HCT116 (cell line): ENCODE measurements around the gene FAIM2. TPM values are rescaled to one million over a fixed set of nuclear protein-coding genes. Genes with fewer than 3 reads are reported as not detected.

Experiments
- ATAC-seq: fragments of 200-7000 bp; cut with Tn5 transposase; 2 replicates; pipeline ENCODE4 v1.9.1; 2020; ENCODE audit warnings: mild to moderate bottlenecking, moderate library complexity
- BruUV-seq: library from RNA; stranded (reverse); fragments of 400-500 nt; replicated peaks from 2 replicates; lab custom pipeline; 2021; lab: Mats Ljungman, UMichigan
- CTCF ChIA-PET: fragments of 300-600 bp; sonication (Branson Sonifier 250); formaldehyde crosslinking; loops from one replicate; lab custom pipeline; 2021; ENCODE audit warnings: antibody characterized with exemption; lab: Charles Lee
- POLR2A ChIA-PET: fragments of 300-600, 350-600 bp; sonication (Branson Sonifier 250); formaldehyde crosslinking; loops from one replicate; lab custom pipeline; 2021; ENCODE audit warnings: antibody characterized with exemption; lab: Charles Lee
- RAD21 ChIA-PET, 2 experiments: fragments of 300-600 bp; sonication (Branson Sonifier 250); formaldehyde crosslinking; loops; one replicate each; lab custom pipeline; 2023; ENCODE audit warnings: low total read pairs in 2 of 2; ENCODE audit not compliant: uncharacterized antibody in 2 of 2, unreplicated experiment in 2 of 2, low non-redundant PET in 1 of 2; lab: Charles Lee
- DNase-seq: peaks from one replicate; pipeline ENCODE4 v3.0.0-alpha.2; 2010; ENCODE audit warnings: low read depth, low spot score
- H2AFZ ChIP-seq: fragments of 200-600 bp; shearing (Covaris generic), sonication (generic); 2 replicates; pipeline ENCODE4 v1.6.1; 2017; ENCODE audit warnings: low read depth, mixed run types, mixed read lengths, antibody characterized with exemption, low read length; ENCODE audit not compliant: poor library complexity, severe bottlenecking
- H3K27ac ChIP-seq: 2 replicates; pipeline ENCODE4 v1.5.1; 2012; ENCODE audit warnings: low read depth, low read length
- H3K27me3 ChIP-seq: fragments of 200-600 bp; sonication (generic); 2 replicates; pipeline ENCODE4 v1.6.1; 2016; ENCODE audit warnings: mixed run types, low read length, mixed read lengths; ENCODE audit not compliant: insufficient read depth
- H3K36me3 ChIP-seq, 2 experiments: fragments of 200-500 bp in 1 of 2; fragments of 200-600 bp in 1 of 2; sonication (Bioruptor generic) in 1 of 2; sonication (generic) in 1 of 2; 2 replicates each; pipeline versions ENCODE4 v1.5.1 to v1.6.1; 2014 to 2016; ENCODE audit warnings: low read length in 2 of 2, inconsistent platforms in 1 of 2, mixed read lengths in 1 of 2, mixed run types in 1 of 2; ENCODE audit not compliant: insufficient read depth in 2 of 2, control insufficient read depth in 1 of 2
- H3K4me1 ChIP-seq, 2 experiments: fragments of 200-600 bp in 1 of 2; sonication (generic) in 1 of 2; 2 replicates each; pipeline versions ENCODE4 v1.5.1 to v1.6.1; 2012 to 2017; ENCODE audit warnings: low read length in 2 of 2, inconsistent platforms in 1 of 2, mild to moderate bottlenecking in 1 of 2, mixed read lengths in 1 of 2, mixed run types in 1 of 2, moderate library complexity in 1 of 2; ENCODE audit not compliant: insufficient read depth in 2 of 2, control insufficient read depth in 1 of 2
- H3K4me2 ChIP-seq: fragments of 200-600 bp; sonication (generic); 2 replicates; pipeline ENCODE4 v1.6.1; 2017; ENCODE audit warnings: mixed run types, low read length, mixed read lengths
- H3K4me3 ChIP-seq, 2 experiments: fragments of 200-600 bp in 1 of 2; sonication (generic) in 1 of 2; replicated peaks in 1 of 2; 2 replicates each; pipeline ENCODE4 v1.5.1; 2011 to 2016; ENCODE audit warnings: low read length in 2 of 2, control low read depth in 1 of 2, low read depth in 1 of 2, mild to moderate bottlenecking in 1 of 2, mixed read lengths in 1 of 2, mixed run types in 1 of 2
- H3K79me2 ChIP-seq: fragments of 200-600 bp; sonication (generic); 2 replicates; pipeline ENCODE4 v1.6.1; 2017; ENCODE audit warnings: mild to moderate bottlenecking, mixed run types, low read length, moderate library complexity, mixed read lengths; ENCODE audit not compliant: insufficient read depth
- H3K9ac ChIP-seq: fragments of 200-600 bp; sonication (generic); 2 replicates; pipeline ENCODE4 v1.6.1; 2016; ENCODE audit warnings: low read length, mixed read lengths
- H3K9me2 ChIP-seq: fragments of 200-600 bp; sonication (generic), shearing (Covaris generic); 2 replicates; pipeline ENCODE4 v1.6.1; 2017; ENCODE audit warnings: mixed run types, mild to moderate bottlenecking, moderate library complexity; ENCODE audit not compliant: insufficient read depth
- H3K9me3 ChIP-seq, 2 experiments: fragments of 200-500 bp in 1 of 2; fragments of 200-600 bp in 1 of 2; sonication (Bioruptor generic) in 1 of 2; sonication (generic) in 1 of 2; 2 replicates each; pipeline ENCODE4 v1.6.1; 2014 to 2017; ENCODE audit warnings: low read length in 2 of 2, mixed read lengths in 2 of 2, inconsistent platforms in 1 of 2, low read depth in 1 of 2, mild to moderate bottlenecking in 1 of 2, mixed run types in 1 of 2, moderate library complexity in 1 of 2; ENCODE audit not compliant: control insufficient read depth in 1 of 2, insufficient read depth in 1 of 2
- H4K20me1 ChIP-seq: fragments of 200-600 bp; sonication (generic), shearing (Covaris generic); 2 replicates; pipeline ENCODE4 v1.6.1; 2017; ENCODE audit warnings: mixed run types, mild to moderate bottlenecking, moderate library complexity; ENCODE audit not compliant: insufficient read depth
- CBX3 ChIP-seq: IDR thresholded peaks from 2 replicates; pipeline ENCODE4 v1.6.1; 2012; ENCODE audit warnings: low read depth
- CEBPB ChIP-seq: IDR thresholded peaks from 2 replicates; pipeline ENCODE4 v1.6.1; 2012; ENCODE audit warnings: low read depth
- CTCF ChIP-seq, 3 experiments: fragments of 200-600 bp in 1 of 3; sonication (generic) in 1 of 3; IDR thresholded peaks in 2 of 3; conservative IDR thresholded peaks in 1 of 3; 2 replicates each; pipeline ENCODE4 v1.5.1; 2012 to 2017; ENCODE audit warnings: low read depth in 2 of 3, low read length in 2 of 3, antibody characterized with exemption in 1 of 3, borderline replicate concordance in 1 of 3, control low read depth in 1 of 3, mild to moderate bottlenecking in 1 of 3, mixed read lengths in 1 of 3, mixed run types in 1 of 3, moderate library complexity in 1 of 3; ENCODE audit not compliant: insufficient read depth in 1 of 3
- ELF1 ChIP-seq: IDR thresholded peaks from 2 replicates; pipeline ENCODE4 v1.6.1; 2012; ENCODE audit warnings: low read depth, borderline replicate concordance
- EZH2 ChIP-seq: fragments of 200-600 bp; sonication (generic); IDR thresholded peaks from 2 replicates; pipeline ENCODE4 v1.6.1; 2017; ENCODE audit warnings: antibody characterized with exemption, mixed run types
- FOSL1 ChIP-seq: IDR thresholded peaks from 2 replicates; pipeline ENCODE4 v1.6.1; 2012; ENCODE audit warnings: low read depth
- JUND ChIP-seq: IDR thresholded peaks from 2 replicates; pipeline ENCODE4 v1.6.1; 2012
- REST ChIP-seq: IDR thresholded peaks from 2 replicates; pipeline ENCODE4 v1.6.1; 2012; ENCODE audit warnings: low read depth
- SIN3A ChIP-seq: IDR thresholded peaks from 2 replicates; pipeline ENCODE4 v1.6.1; 2012; ENCODE audit warnings: low read depth
- SRF ChIP-seq: IDR thresholded peaks from 2 replicates; pipeline ENCODE4 v1.6.1; 2012; ENCODE audit warnings: low read depth
- intact Hi-C: fragments of 100-400 bp; cut with micrococcal nuclease; formaldehyde crosslinking; loops from 2 replicates; pipeline ENCODE4 v1.10.0; 2022
- total RNA-seq: library from RNA; stranded (reverse); gene quantifications from one replicate; pipeline ENCODE4 v1.2.1, GENCODE V29; 2021; ENCODE audit not compliant: unreplicated experiment
- TF ChIP-seq, protein P1 (sequence below): IDR thresholded peaks from 2 replicates; pipeline ENCODE4 v1.6.1; 2012
- TF ChIP-seq, protein P2 (sequence below): IDR thresholded peaks from 2 replicates; pipeline ENCODE4 v1.6.1; 2012

The FAIM2 gene
- total RNA-seq, 1 experiment from 2014 or later, result not detected

- ChIA-PET RAD21 (no interaction called here), CTCF (no interaction called here), POLR2A (no interaction called here)
- no peak overlapping the region for H3K4me2 ChIP-seq
- H3K9ac ChIP-seq, result no peak overlapping the region
- no peak overlapping the region for H3K4me3 ChIP-seq
- H2AFZ ChIP-seq, result no peak overlapping the region
- no peak for ATAC-seq
- no peaks in the 10 kb centered on the region for H3K4me1 ChIP-seq
- peaks cover 0 to 10% of the 10 kb centered on the region in 2 experiments; a peak in 1 of 4 replicates for H3K9me3 ChIP-seq
- no peaks in the 10 kb centered on the region for H3K9me2 ChIP-seq
- no peak for DNase-seq
- intact Hi-C loops, result no loop called here
- no peaks in the 10 kb centered on the region for H4K20me1 ChIP-seq
- H3K79me2 ChIP-seq, result no peaks in the 10 kb centered on the region
- TF ChIP-seq, protein P1, sequence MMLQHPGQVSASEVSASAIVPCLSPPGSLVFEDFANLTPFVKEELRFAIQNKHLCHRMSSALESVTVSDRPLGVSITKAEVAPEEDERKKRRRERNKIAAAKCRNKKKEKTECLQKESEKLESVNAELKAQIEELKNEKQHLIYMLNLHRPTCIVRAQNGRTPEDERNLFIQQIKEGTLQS, result no peak
- no peak for TF ChIP-seq JUND
- TF ChIP-seq FOSL1, result no peak
- TF ChIP-seq, protein P2, sequence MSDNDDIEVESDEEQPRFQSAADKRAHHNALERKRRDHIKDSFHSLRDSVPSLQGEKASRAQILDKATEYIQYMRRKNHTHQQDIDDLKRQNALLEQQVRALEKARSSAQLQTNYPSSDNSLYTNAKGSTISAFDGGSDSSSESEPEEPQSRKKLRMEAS, result no peak
- no peak for TF ChIP-seq CTCF (IDR thresholded peaks at IDR 0.05 in 2 of 3, conservative IDR thresholded peaks at IDR 0.05 in 1 of 3; ENCODE audit: borderline replicate concordance in 1 of 3, insufficient read depth in 1 of 3, low read depth in 2 of 3, low read length in 2 of 3)
- TF ChIP-seq CEBPB, result no peak
- TF ChIP-seq ELF1, result no peak
- TF ChIP-seq CBX3, result no peak
- no peak for TF ChIP-seq EZH2
- no peaks in the 10 kb centered on the region for H3K36me3 ChIP-seq
- H3K27ac ChIP-seq, result no peak overlapping the region
- no peaks in the 10 kb centered on the region for H3K27me3 ChIP-seq
- BruUV-seq, result no TSS peak
Measured at GRCh38 chr12:49877066-49877465, 26.6 kb downstream of the FAIM2 start.

GRCh38 chr12:49876070-49876469, 27.6 kb downstream of the FAIM2 start:
- H3K4me3 ChIP-seq, result no peak overlapping the region
- H2AFZ ChIP-seq, result no peak overlapping the region
- H4K20me1 ChIP-seq, result no peaks in the 10 kb centered on the region
- ChIA-PET CTCF (no interaction called here), RAD21 (no interaction called here), POLR2A (interaction anchor here (0.6 kb wide), 1 partner anchor 135 kb away, joined by 3 read pairs; the partner anchor contains the start of gene TMBIM6)
- peaks cover 0 to 10% of the 10 kb centered on the region in 2 experiments; a peak in 1 of 4 replicates for H3K9me3 ChIP-seq
- no peaks in the 10 kb centered on the region for H3K79me2 ChIP-seq
- H3K9me2 ChIP-seq, result no peaks in the 10 kb centered on the region
- DNase-seq, result no peak
- H3K4me2 ChIP-seq, result no peak overlapping the region
- H3K36me3 ChIP-seq, result no peaks in the 10 kb centered on the region
- H3K4me1 ChIP-seq, result no peaks in the 10 kb centered on the region
- H3K27me3 ChIP-seq, result no peaks in the 10 kb centered on the region
- no peak for ATAC-seq
- BruUV-seq, result no TSS peak
- intact Hi-C loops, result no loop called here
- TF ChIP-seq SIN3A, result no peak
- TF ChIP-seq, protein P1, result no peak
- TF ChIP-seq, protein P2, result no peak
- no peak for TF ChIP-seq REST
- no peak for TF ChIP-seq SRF
- TF ChIP-seq, all 23 proteins: peak for 0
- Histone ChIP-seq H3K9ac (no peak overlapping the region), H3K27ac (no peak overlapping the region)
